ENCODE data around the gene NTNG2. TPM values are rescaled to one million over a fixed set of nuclear protein-coding genes. Genes with fewer than 3 reads are reported as not detected.

The NTNG2 gene
- polyA plus RNA-seq, 1 donor from 2014 or later, result 0.43 TPM

- TF ChIP-seq EP300 (conservative IDR thresholded peaks at IDR 0.05; ENCODE audit: poor library complexity, severe bottlenecking) (no peak), EZH2 (IDR thresholded peaks at IDR 0.05; ENCODE audit: borderline replicate concordance, insufficient read depth, low read length, poor library complexity, severe bottlenecking) (no peak), REST (IDR thresholded peaks at IDR 0.05; ENCODE audit: borderline replicate concordance) (no peak), RAD21 (conservative IDR thresholded peaks at IDR 0.05) (no peak), SMC3 (conservative IDR thresholded peaks at IDR 0.05; ENCODE audit: poor library complexity) (no peak), POLR2AphosphoS5 (IDR thresholded peaks at IDR 0.05) (no peak), TAF1 (IDR thresholded peaks at IDR 0.05; ENCODE audit: low read depth) (no peak), MXI1 (conservative IDR thresholded peaks at IDR 0.05; ENCODE audit: poor library complexity, severe bottlenecking) (no peak)
- Histone ChIP-seq H3K79me2 (replicated peaks; ENCODE audit: insufficient read depth, low read length) (no peaks in the 10 kb centered on the region), H3K9me3 (ENCODE audit: low read length) (no peaks in the 10 kb centered on the region), H3K4me2 (ENCODE audit: low read length) (no peak overlapping the region), H3K9me2 (ENCODE audit: insufficient read depth, low read length) (no peaks in the 10 kb centered on the region), H3K27me3 (ENCODE audit: insufficient read depth, low read depth, low read length) (peaks cover 24% of the 10 kb centered on the region), H2AFZ (ENCODE audit: low read depth, low read length) (no peak overlapping the region), H3K9ac (ENCODE audit: low read length) (no peak overlapping the region), H3K36me3 (ENCODE audit: insufficient read depth, low read length) (no peaks in the 10 kb centered on the region), H3F3A (ENCODE audit: insufficient read depth, low read length, poor library complexity, severe bottlenecking) (no peaks in the 10 kb centered on the region), H4K20me1 (ENCODE audit: insufficient read depth) (no peaks in the 10 kb centered on the region), H3K4me3 (ENCODE audit: low read length) (no peak overlapping the region), H3K27ac (ENCODE audit: low read length) (no peak overlapping the region)
Measured at GRCh38 chr9:132156262-132156661, 5.6 kb upstream of the NTNG2 start.

- peaks cover 34% of the 10 kb centered on the region for H3K27me3 ChIP-seq (ENCODE audit: insufficient read depth, low read depth, low read length)
Measured at GRCh38 chr9:132157347-132158116, 4.3 kb upstream of the NTNG2 start.

More at GRCh38 chr9:132157347-132158116, 4.3 kb upstream of the NTNG2 start:
- H3K79me2 ChIP-seq (replicated peaks; ENCODE audit: insufficient read depth, low read length), result no peaks in the 10 kb centered on the region
- H3K27ac ChIP-seq (ENCODE audit: low read length), result no peak overlapping the region
- TF ChIP-seq EZH2 (IDR thresholded peaks at IDR 0.05; ENCODE audit: borderline replicate concordance, insufficient read depth, low read length, poor library complexity, severe bottlenecking) (no peak), POLR2AphosphoS5 (IDR thresholded peaks at IDR 0.05) (no peak), SMC3 (conservative IDR thresholded peaks at IDR 0.05; ENCODE audit: poor library complexity) (no peak), TAF1 (IDR thresholded peaks at IDR 0.05; ENCODE audit: low read depth) (no peak), MXI1 (conservative IDR thresholded peaks at IDR 0.05; ENCODE audit: poor library complexity, severe bottlenecking) (no peak), RAD21 (conservative IDR thresholded peaks at IDR 0.05) (no peak), EP300 (conservative IDR thresholded peaks at IDR 0.05; ENCODE audit: poor library complexity, severe bottlenecking) (no peak), CTCF (IDR thresholded peaks at IDR 0.05; ENCODE audit: poor library complexity, severe bottlenecking) (no peak), REST (IDR thresholded peaks at IDR 0.05; ENCODE audit: borderline replicate concordance) (no peak)
- no peaks in the 10 kb centered on the region for H3K9me3 ChIP-seq (ENCODE audit: low read length)
- no peak overlapping the region for H3K9ac ChIP-seq (ENCODE audit: low read length)
- no peak overlapping the region for H3K4me3 ChIP-seq (ENCODE audit: low read length)
- H4K20me1 ChIP-seq (ENCODE audit: insufficient read depth), result no peaks in the 10 kb centered on the region
- H2AFZ ChIP-seq (ENCODE audit: low read depth, low read length), result no peak overlapping the region
- H3K36me3 ChIP-seq (ENCODE audit: insufficient read depth, low read length), result no peaks in the 10 kb centered on the region
- H3K9me2 ChIP-seq (ENCODE audit: insufficient read depth, low read length), result no peaks in the 10 kb centered on the region
- no peak overlapping the region for H3K4me2 ChIP-seq (ENCODE audit: low read length)
- H3F3A ChIP-seq (ENCODE audit: insufficient read depth, low read length, poor library complexity, severe bottlenecking), result no peaks in the 10 kb centered on the region

Data from neural cell (in vitro differentiated cells).